Fibroblast of villous mesenchyme (primary cell): ENCODE results near the gene IL11RA. TPM values are rescaled to one million over a fixed set of nuclear protein-coding genes. Genes with fewer than 3 reads are reported as not detected.
"Not testable (repeated sequence)": the region's sequence is repeated elsewhere in the genome, so short reads cannot be mapped to it uniquely, and the experiment has no call there.

ENCODE experiments used
- DNase-seq: peaks from one replicate; pipeline ENCODE4 v3.0.0-alpha.2; 2010; ENCODE audit warnings: low read depth
- H3K4me3 ChIP-seq: 2 replicates; pipeline ENCODE4 v1.5.1; 2011; ENCODE audit warnings: low read depth, mild to moderate bottlenecking, low read length
- total RNA-seq: library from RNA; depleted of rRNA; stranded (reverse); fragments of >200 nt; gene quantifications from 2 replicates; pipeline ENCODE4 v1.2.3, GENCODE V29; 2012
- TF ChIP-seq, protein P1 (sequence below): IDR thresholded peaks from 2 replicates; pipeline ENCODE4 v1.5.1; 2012; ENCODE audit warnings: low read depth, mild to moderate bottlenecking, low read length; ENCODE audit not compliant: insufficient read depth

Gene IL11RA
- total RNA-seq, 1 donor: 8.2 TPM

GRCh38 chr9:34637356-34638137 lies 14.4 kb upstream of the IL11RA start, which contains the start of gene SIGMAR1:
SIGMAR1 (minus strand) TSS chr9:34637787; CDS start chr9:34637697, 90 bp downstream.
- H3K4me3 ChIP-seq: peak within 1 kb of the TSS; percentile 71
- TF ChIP-seq, protein P1, sequence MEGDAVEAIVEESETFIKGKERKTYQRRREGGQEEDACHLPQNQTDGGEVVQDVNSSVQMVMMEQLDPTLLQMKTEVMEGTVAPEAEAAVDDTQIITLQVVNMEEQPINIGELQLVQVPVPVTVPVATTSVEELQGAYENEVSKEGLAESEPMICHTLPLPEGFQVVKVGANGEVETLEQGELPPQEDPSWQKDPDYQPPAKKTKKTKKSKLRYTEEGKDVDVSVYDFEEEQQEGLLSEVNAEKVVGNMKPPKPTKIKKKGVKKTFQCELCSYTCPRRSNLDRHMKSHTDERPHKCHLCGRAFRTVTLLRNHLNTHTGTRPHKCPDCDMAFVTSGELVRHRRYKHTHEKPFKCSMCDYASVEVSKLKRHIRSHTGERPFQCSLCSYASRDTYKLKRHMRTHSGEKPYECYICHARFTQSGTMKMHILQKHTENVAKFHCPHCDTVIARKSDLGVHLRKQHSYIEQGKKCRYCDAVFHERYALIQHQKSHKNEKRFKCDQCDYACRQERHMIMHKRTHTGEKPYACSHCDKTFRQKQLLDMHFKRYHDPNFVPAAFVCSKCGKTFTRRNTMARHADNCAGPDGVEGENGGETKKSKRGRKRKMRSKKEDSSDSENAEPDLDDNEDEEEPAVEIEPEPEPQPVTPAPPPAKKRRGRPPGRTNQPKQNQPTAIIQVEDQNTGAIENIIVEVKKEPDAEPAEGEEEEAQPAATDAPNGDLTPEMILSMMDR: no peak
- peak; percentile 91 for DNase-seq

GRCh38 chr9:34638138-34638445 lies 13.9 kb upstream of the IL11RA start:
- TF ChIP-seq, protein P1: no peak
- no peak for DNase-seq

GRCh38 chr9:34639322-34639721 lies 12.7 kb upstream of the IL11RA start:
- not testable (repeated sequence) for H3K4me3 ChIP-seq, DNase-seq

More at GRCh38 chr9:34638138-34638445, 13.9 kb upstream of the IL11RA start:
- peak overlapping the region; percentile 71 for H3K4me3 ChIP-seq

GRCh38 chr9:34642679-34643078 lies 9.3 kb upstream of the IL11RA start:
- TF ChIP-seq, protein P1: no peak
- DNase-seq: no peak
- no peak overlapping the region for H3K4me3 ChIP-seq

- TF ChIP-seq, protein P1: no peak
- DNase-seq: no peak
- no peak overlapping the region for H3K4me3 ChIP-seq
These were observed 7.1 kb upstream of the IL11RA start for GRCh38 chr9:34644766-34645314.

DNA sequence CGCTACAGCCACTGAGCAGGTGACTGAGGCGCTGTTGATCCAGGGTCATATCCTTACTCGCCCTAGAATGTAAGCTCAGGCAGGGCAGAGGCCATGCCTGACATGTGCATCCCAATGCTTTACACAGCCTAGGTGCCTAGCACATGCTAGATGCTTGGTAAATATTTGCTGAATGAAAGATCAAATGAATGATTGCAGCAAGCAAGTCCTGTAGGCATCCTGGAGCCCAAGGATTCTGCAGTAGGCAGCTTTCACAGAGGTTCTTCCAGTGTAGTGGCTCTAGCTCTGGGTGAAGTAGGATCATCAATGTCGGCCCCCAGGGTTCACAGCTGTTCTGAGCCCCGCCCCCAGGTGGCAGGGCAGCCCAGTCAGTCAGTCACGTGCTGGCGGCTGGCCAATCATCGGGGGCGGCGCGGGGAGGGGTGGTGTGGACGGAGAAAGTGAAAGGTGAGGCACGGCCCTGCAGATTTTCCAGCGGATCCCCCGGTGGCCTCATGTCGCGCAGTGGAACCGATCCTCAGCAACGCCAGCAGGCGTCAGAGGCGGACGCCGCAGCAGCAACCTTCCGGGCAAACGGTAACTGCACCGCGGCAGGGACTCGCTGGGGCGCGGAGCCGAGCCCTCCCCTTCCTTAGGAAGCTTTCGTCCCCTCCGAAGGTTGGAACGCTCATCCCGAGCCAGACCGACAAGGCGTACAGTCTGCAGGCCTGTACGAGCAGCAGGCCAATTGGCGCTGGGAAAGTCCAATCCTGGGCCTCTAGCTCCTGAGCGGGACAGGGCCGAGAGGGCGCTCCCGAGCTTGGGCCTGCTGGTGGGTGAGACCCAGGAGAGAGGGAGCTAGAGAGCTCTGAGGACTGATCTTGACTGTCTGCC lies 5.5 kb upstream of the IL11RA start, which contains the start of gene GALT:
TSS of gene GALT (plus strand) at position 465 of the 873 bp plus-strand sequence. CDS start at position 495, 30 bp downstream.
- TF ChIP-seq, protein P1: peak; percentile 48
- peak; percentile 87 for DNase-seq
- peak within 1 kb of the TSS; percentile 90 for H3K4me3 ChIP-seq

DNA sequence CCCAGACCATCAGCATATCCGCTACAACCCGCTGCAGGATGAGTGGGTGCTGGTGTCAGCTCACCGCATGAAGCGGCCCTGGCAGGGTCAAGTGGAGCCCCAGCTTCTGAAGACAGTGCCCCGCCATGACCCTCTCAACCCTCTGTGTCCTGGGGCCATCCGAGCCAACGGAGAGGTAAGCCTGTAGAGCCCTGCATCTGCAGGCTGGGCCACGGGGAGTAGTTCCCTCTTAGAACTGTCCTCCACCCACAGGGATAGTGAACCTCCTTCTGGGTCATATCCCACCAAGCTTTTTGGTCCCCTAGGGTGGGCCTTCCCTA lies 4.9 kb upstream of the IL11RA start:
- H3K4me3 ChIP-seq: peak overlapping the region; percentile 90
- DNase-seq: no peak
- TF ChIP-seq, protein P1: no peak
